A549 treated with Mapracorat at 1 μM for 4 hours (cell line): Measurements from ENCODE around the gene CYP27C1. TPM values are rescaled to one million over a fixed set of nuclear protein-coding genes. Genes with fewer than 3 reads are reported as not detected.

Experiments used
- total RNA-seq: library from RNA; stranded (reverse); fragments of 200-300 nt; extraction: Qiagen RNA extraction; gene quantifications from 5 replicates; pipeline ENCODE4 v1.2.3, GENCODE V29; 2022

Gene CYP27C1, protein sequence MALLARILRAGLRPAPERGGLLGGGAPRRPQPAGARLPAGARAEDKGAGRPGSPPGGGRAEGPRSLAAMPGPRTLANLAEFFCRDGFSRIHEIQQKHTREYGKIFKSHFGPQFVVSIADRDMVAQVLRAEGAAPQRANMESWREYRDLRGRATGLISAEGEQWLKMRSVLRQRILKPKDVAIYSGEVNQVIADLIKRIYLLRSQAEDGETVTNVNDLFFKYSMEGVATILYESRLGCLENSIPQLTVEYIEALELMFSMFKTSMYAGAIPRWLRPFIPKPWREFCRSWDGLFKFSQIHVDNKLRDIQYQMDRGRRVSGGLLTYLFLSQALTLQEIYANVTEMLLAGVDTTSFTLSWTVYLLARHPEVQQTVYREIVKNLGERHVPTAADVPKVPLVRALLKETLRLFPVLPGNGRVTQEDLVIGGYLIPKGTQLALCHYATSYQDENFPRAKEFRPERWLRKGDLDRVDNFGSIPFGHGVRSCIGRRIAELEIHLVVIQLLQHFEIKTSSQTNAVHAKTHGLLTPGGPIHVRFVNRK
- total RNA-seq, result 2.4 to 4.8 TPM (median 3.8 TPM) in 5 replicates

DNA sequence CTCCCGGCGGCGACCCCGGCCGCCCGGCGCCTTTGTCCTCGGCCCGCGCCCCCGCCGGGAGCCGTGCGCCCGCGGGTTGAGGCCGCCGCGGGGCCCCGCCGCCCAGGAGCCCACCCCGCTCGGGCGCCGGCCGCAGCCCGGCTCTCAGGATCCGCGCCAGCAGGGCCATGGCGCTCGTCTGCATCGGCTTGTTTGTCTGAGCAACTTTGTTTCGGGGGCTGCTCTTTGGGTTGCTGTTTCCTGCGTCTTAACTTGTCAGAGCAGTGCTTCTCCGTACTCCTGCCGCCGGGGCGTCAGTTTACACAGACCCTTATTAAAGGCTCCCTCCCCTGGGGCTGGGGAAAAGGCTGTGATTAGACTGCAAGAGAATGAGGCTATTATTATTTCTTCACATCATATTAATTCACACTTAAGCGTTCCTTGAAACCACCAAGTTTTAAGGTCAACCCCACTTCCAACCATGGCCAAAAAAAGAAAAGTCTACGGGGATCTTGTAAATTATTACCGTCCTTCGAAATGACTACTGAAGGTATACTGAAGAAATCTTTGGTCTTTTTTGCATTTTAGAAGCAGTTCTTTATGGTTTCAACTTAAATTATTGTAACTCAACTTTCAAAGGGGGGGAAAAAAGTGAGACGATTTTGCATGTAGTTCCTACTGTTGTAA is at the start of gene CYP27C1:
Gene CYP27C1 (minus strand): TSS at position 198 of the 666 bp plus-strand sequence. CDS start 29 bp downstream, at position 169.

Other genes with a start within 250 kb of the CYP27C1 start
- gene BIN1, start 113.1 kb downstream of the CYP27C1 start, total RNA-seq, result 29.3 to 31.7 TPM (median 29.8 TPM) in 5 replicates
- gene ERCC3, start 73.8 kb upstream of the CYP27C1 start, total RNA-seq, result 41.5 to 44.2 TPM (median 43.2 TPM) in 5 replicates
- gene MAP3K2, start 167.7 kb upstream of the CYP27C1 start, total RNA-seq, result 13.1 to 26.8 TPM (median 19.8 TPM) in 5 replicates
- 4.0 to 6.1 TPM (median 5.5 TPM) in 5 replicates for gene PROC, start 198.1 kb upstream of the CYP27C1 start, total RNA-seq